ENCODE data around the gene HS3ST6. TPM values are rescaled to one million over a fixed set of nuclear protein-coding genes. Genes with fewer than 3 reads are reported as not detected.

HS3ST6 gene
- total and polyA plus RNA-seq, 2 of the 13 experiments (the other 11 are each of a cell fraction or from before 2014, with no cell fraction given), result not detected

- TF ChIP-seq USF2 (IDR thresholded peaks at IDR 0.05; ENCODE audit: low read depth, low read length), result no peak
- TF ChIP-seq USF2 (CRISPR knock-in tag; IDR thresholded peaks at IDR 0.05; ENCODE audit: borderline replicate concordance), result no peak
- TF ChIP-seq TAF1 (CRISPR knock-in tag; IDR thresholded peaks at IDR 0.05), result 0 out of 2 replicates have a peak, but pooled peaks have one; percentile 24
- TF ChIP-seq FOXO4 (CRISPR knock-in tag; conservative IDR thresholded peaks at IDR 0.05), result no peak
- no peak; the same call in 1 of the 2 replicates for TF ChIP-seq ZNF790 (CRISPR knock-in tag; IDR thresholded peaks at IDR 0.05; ENCODE audit: borderline replicate concordance)
- no peak for TF ChIP-seq MAFF (IDR thresholded peaks at IDR 0.05; ENCODE audit: low read depth, low read length)
- peak; percentile 85 for TF ChIP-seq ARHGAP35 (CRISPR knock-in tag; IDR thresholded peaks at IDR 0.05; ENCODE audit: borderline replicate concordance)
- no peak for TF ChIP-seq ZBTB42 (CRISPR knock-in tag; IDR thresholded peaks at IDR 0.05)
- TF ChIP-seq RFX5 (IDR thresholded peaks at IDR 0.05; ENCODE audit: low read depth, low read length), result no peak
- no peak for TF ChIP-seq KMT2A (CRISPR knock-in tag; IDR thresholded peaks at IDR 0.05)
- peak; percentile 77; the same call in 1 of the 2 replicates for TF ChIP-seq RFXAP (CRISPR knock-in tag; IDR thresholded peaks at IDR 0.05; ENCODE audit: borderline replicate concordance)
- TF ChIP-seq ZNF724P (CRISPR knock-in tag; IDR thresholded peaks at IDR 0.05; ENCODE audit: borderline replicate concordance), result peak; percentile 80; the same call in 1 of the 2 replicates
- peak; percentile 81 for TF ChIP-seq TERF1 (CRISPR knock-in tag; IDR thresholded peaks at IDR 0.05)
- TF ChIP-seq DPF2 (CRISPR knock-in tag; IDR thresholded peaks at IDR 0.05; ENCODE audit: borderline replicate concordance, low read depth), result no peak
- no peak for TF ChIP-seq ZNF577 (CRISPR knock-in tag; IDR thresholded peaks at IDR 0.05; ENCODE audit: borderline replicate concordance, low read depth)
- no peak; the same call in 1 of the 2 replicates for TF ChIP-seq ZBTB25 (CRISPR knock-in tag; IDR thresholded peaks at IDR 0.05)
- TF ChIP-seq HNF4G (IDR thresholded peaks at IDR 0.05; ENCODE audit: borderline replicate concordance, low read depth, low read length), result no peak
- TF ChIP-seq HNF4G (CRISPR knock-in tag; IDR thresholded peaks at IDR 0.05; ENCODE audit: borderline replicate concordance, low read depth), result no peak
- peak; percentile 83 for TF ChIP-seq ZNF574 (CRISPR knock-in tag; IDR thresholded peaks at IDR 0.05)
- TF ChIP-seq ZNF549 (CRISPR knock-in tag; IDR thresholded peaks at IDR 0.05), result 0 out of 2 replicates have a peak, but pooled peaks have one; percentile 26
Observed at GRCh38 chr16:1929578-1930337, 11.5 kb upstream of the HS3ST6 start (continued).
